ENCODE measurements around the gene AUTS2.

DNA sequence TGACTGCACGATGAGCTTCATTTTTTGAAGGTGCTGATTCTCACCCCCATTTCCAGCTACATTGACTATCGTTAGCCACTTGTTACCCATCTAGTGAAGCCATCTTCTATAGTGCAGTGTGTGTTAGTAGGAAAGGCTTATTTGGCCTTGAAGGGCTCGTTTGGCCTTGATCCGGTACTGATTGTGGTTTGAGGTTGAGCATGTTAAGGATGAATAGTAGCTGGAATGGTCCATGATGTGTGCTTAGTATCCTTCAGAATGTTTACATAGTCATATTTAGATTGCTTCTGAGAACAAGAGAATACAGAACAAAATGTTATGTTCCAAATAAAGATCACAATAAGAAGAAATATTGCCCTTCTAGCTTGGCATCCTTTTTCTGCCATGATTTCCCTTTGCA is 591.5 kb downstream of the AUTS2 start:
- TF ChIP-seq, protein P1, sequence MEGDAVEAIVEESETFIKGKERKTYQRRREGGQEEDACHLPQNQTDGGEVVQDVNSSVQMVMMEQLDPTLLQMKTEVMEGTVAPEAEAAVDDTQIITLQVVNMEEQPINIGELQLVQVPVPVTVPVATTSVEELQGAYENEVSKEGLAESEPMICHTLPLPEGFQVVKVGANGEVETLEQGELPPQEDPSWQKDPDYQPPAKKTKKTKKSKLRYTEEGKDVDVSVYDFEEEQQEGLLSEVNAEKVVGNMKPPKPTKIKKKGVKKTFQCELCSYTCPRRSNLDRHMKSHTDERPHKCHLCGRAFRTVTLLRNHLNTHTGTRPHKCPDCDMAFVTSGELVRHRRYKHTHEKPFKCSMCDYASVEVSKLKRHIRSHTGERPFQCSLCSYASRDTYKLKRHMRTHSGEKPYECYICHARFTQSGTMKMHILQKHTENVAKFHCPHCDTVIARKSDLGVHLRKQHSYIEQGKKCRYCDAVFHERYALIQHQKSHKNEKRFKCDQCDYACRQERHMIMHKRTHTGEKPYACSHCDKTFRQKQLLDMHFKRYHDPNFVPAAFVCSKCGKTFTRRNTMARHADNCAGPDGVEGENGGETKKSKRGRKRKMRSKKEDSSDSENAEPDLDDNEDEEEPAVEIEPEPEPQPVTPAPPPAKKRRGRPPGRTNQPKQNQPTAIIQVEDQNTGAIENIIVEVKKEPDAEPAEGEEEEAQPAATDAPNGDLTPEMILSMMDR (IDR thresholded peaks at IDR 0.05) = no peak
- TF ChIP-seq POLR2A (IDR thresholded peaks at IDR 0.05) (no peak), EP300 (IDR thresholded peaks at IDR 0.05) (no peak)
